Sigmoid colon (tissue), 7 donors: ENCODE measurements around the gene RBM45. TPM values are rescaled to one million over a fixed set of nuclear protein-coding genes. Genes with fewer than 3 reads are reported as not detected.

Source experiments
- DNase-seq: peaks from one replicate; pipeline ENCODE4 v3.0.0-alpha.2; 2019
- H3K27ac ChIP-seq, 4 donors: fragments of 200-600 bp; sonication (generic); one replicate each; pipeline ENCODE4 v1.5.1; 2016 to 2019; ENCODE audit warnings: mild to moderate bottlenecking in 1 of 4
- H3K27me3 ChIP-seq, 3 donors: fragments of 200-600 bp; sonication (generic); one replicate each; pipeline ENCODE4 v1.5.1; 2019; ENCODE audit warnings: mild to moderate bottlenecking in 1 of 3
- H3K36me3 ChIP-seq, 4 donors: fragments of 200-600 bp; sonication (generic); one replicate each; pipeline ENCODE4 v1.5.1; 2016 to 2019
- H3K4me1 ChIP-seq, 4 donors: fragments of 200-600 bp; sonication (generic); one replicate each; pipeline ENCODE4 v1.5.1; 2017 to 2019
- H3K4me3 ChIP-seq, 4 donors: fragments of 200-600 bp; sonication (generic); one replicate each; pipeline ENCODE4 v1.5.1; 2017 to 2019; ENCODE audit warnings: mild to moderate bottlenecking in 2 of 4, moderate library complexity in 1 of 4
- H3K9me3 ChIP-seq, 4 donors: fragments of 200-600 bp in 3 of 4; sonication (generic) in 3 of 4; one replicate each; pipeline versions ENCODE4 v1.5.1 to v1.6.1; 2013 to 2019
- CTCF ChIP-seq, 4 experiments: fragments of 450-650 bp in 3 of 4; fragments of 200-600 bp in 1 of 4; IDR thresholded peaks; one replicate each; pipeline ENCODE4 v1.5.1; 2016 to 2019; ENCODE audit warnings: antibody characterized with exemption in 4 of 4, mild to moderate bottlenecking in 3 of 4, moderate library complexity in 2 of 4
- EP300 ChIP-seq, 4 donors: sonication (generic); formaldehyde crosslinking; IDR thresholded peaks; one replicate each; pipeline ENCODE4 v1.6.1; 2017; ENCODE audit warnings: antibody characterized with exemption in 4 of 4
- POLR2A ChIP-seq, 2 donors: fragments of 450-650 bp; IDR thresholded peaks; one replicate each; pipeline ENCODE4 v1.6.1; 2016; ENCODE audit warnings: antibody characterized with exemption in 2 of 2, mild to moderate bottlenecking in 2 of 2, moderate library complexity in 2 of 2
- POLR2AphosphoS5 ChIP-seq, 4 donors: sonication (generic); formaldehyde crosslinking; IDR thresholded peaks; one replicate each; pipeline ENCODE4 v1.6.1; 2017; ENCODE audit warnings: antibody characterized with exemption in 4 of 4
- WGBS, 2 donors: extraction: QIAGEN DNeasy Blood & Tissue Kit; methylation state at CpG; one replicate each; pipeline ENCODE4 v1.1.7; 2013; 5-methylcytosine and 5-hydroxymethylcytosine counted together
- intact Hi-C: fragments of 100-400 bp; cut with DNase I; formaldehyde crosslinking; loops from one replicate; pipeline ENCODE4 v1.15.1; 2023
- polyA plus RNA-seq, 3 donors: library from polyadenylated mRNA; stranded (reverse); fragments of 200-250 nt; gene quantifications; one replicate each; pipeline ENCODE4 v1.2.3, GENCODE V29; 2013
- total RNA-seq, 4 donors: library from RNA; depleted of rRNA; stranded (reverse); fragments of >200 nt; gene quantifications; one replicate each; pipeline ENCODE4 v1.1.0, GENCODE V29; 2016
- donor health status: healthy with polysubstance abuse.
- donor health status: Bipolar disorder and iron deficiency.
- donor health status: healthy.

The RBM45 gene
- total and polyA plus RNA-seq, 7 donors = 7.2 to 18.5 (median 12.2) TPM

GRCh38 chr2:178093471-178093870 is 18.8 kb upstream of the RBM45 start:
- Histone ChIP-seq H3K36me3 (no peaks in the 10 kb centered on the region), H3K4me1 (no peaks in the 10 kb centered on the region), H3K27me3 (no peaks in the 10 kb centered on the region), H3K27ac (no peak overlapping the region), H3K9me3 (no peaks in the 10 kb centered on the region), H3K4me3 (no peak overlapping the region)
- TF ChIP-seq CTCF (IDR thresholded peaks at IDR 0.05) = no peak
- no peak for TF ChIP-seq POLR2AphosphoS5 (IDR thresholded peaks at IDR 0.05)
- no peak for TF ChIP-seq EP300 (IDR thresholded peaks at IDR 0.05)
- TF ChIP-seq POLR2A (IDR thresholded peaks at IDR 0.05) = no peak
- DNase-seq = no peak
- intact Hi-C loops = no loop called here

- Histone ChIP-seq H3K4me1 (no peaks in the 10 kb centered on the region), H3K27ac (no peak overlapping the region), H3K9me3 (no peaks in the 10 kb centered on the region), H3K36me3 (no peaks in the 10 kb centered on the region), H3K4me3 (no peak overlapping the region), H3K27me3 (no peaks in the 10 kb centered on the region)
- TF ChIP-seq EP300 (IDR thresholded peaks at IDR 0.05) (no peak), CTCF (IDR thresholded peaks at IDR 0.05) (no peak), POLR2A (IDR thresholded peaks at IDR 0.05) (no peak)
- intact Hi-C loops = no loop called here
- no peak for DNase-seq
- WGBS, 2 donors = 93 to 96% methylated on average over 3 of the region's 3 CpGs
Measured at GRCh38 chr2:178101321-178102079, 10.7 kb upstream of the RBM45 start.

- Histone ChIP-seq H3K4me1 (no peaks in the 10 kb centered on the region), H3K36me3 (no peaks in the 10 kb centered on the region), H3K4me3 (no peak overlapping the region), H3K27me3 (no peaks in the 10 kb centered on the region), H3K27ac (no peak overlapping the region), H3K9me3 (no peaks in the 10 kb centered on the region)
- TF ChIP-seq POLR2AphosphoS5 (IDR thresholded peaks at IDR 0.05) = no peak
- no peak for DNase-seq
- intact Hi-C loops = no loop called here
- WGBS, 2 donors = 45 to 77% methylated on average over 2 of the region's 2 CpGs
Measured at GRCh38 chr2:178105566-178105965, 6.7 kb upstream of the RBM45 start.

- TF ChIP-seq POLR2A (IDR thresholded peaks at IDR 0.05) (no peak), EP300 (IDR thresholded peaks at IDR 0.05) (no peak), CTCF (IDR thresholded peaks at IDR 0.05) (no peak), POLR2AphosphoS5 (IDR thresholded peaks at IDR 0.05) (no peak)
- H3K9me3 ChIP-seq = no peaks in the 10 kb centered on the region
- intact Hi-C loops = no loop called here
- WGBS, 2 donors = 9 to 49% methylated on average over 2 of the region's 2 CpGs
- no peaks in the 10 kb centered on the region for H3K36me3 ChIP-seq
- DNase-seq = no peak
- H3K4me3 ChIP-seq = no peak overlapping the region
- H3K27ac ChIP-seq = no peak overlapping the region
- H3K4me1 ChIP-seq = no peaks in the 10 kb centered on the region
- no peaks in the 10 kb centered on the region for H3K27me3 ChIP-seq
Measured at GRCh38 chr2:178106053-178106452, 6.2 kb upstream of the RBM45 start.

- no peak for TF ChIP-seq EP300 (IDR thresholded peaks at IDR 0.05)
- TF ChIP-seq CTCF (IDR thresholded peaks at IDR 0.05) = no peak
- no peak for TF ChIP-seq POLR2AphosphoS5 (IDR thresholded peaks at IDR 0.05)
- TF ChIP-seq POLR2A (IDR thresholded peaks at IDR 0.05) = no peak
- no peaks in the 10 kb centered on the region for H3K36me3 ChIP-seq
- WGBS, 2 donors = 88 to 95% methylated on average over 21 of the region's 21 CpGs
Measured at GRCh38 chr2:178108176-178108575, 4.1 kb upstream of the RBM45 start.

More at GRCh38 chr2:178108176-178108575, 4.1 kb upstream of the RBM45 start:
- H3K27ac ChIP-seq = no peak overlapping the region
- H3K9me3 ChIP-seq = no peaks in the 10 kb centered on the region
- intact Hi-C loops = no loop called here
- no peak for DNase-seq
- H3K4me1 ChIP-seq = peaks cover 0 to 8% (median 4%) of the 10 kb centered on the region in 4 donors
- no peak overlapping the region for H3K4me3 ChIP-seq
- no peaks in the 10 kb centered on the region for H3K27me3 ChIP-seq
